ENCODE data around the gene CCR3. TPM values are rescaled to one million over a fixed set of nuclear protein-coding genes. Genes with fewer than 3 reads are reported as not detected.

Gene CCR3
- polyA plus RNA-seq, 6 donors from 2014 or later: 0.57 to 0.90 TPM; not detected in 4

Other genes with a start within 250 kb of the CCR3 start
- gene FYCO1, start 246.6 kb upstream of the CCR3 start, polyA plus RNA-seq (ENCODE audit: low read depth in 6 of 6): 1 to 10 TPM in 3 of 6 donors, under 1 TPM in 2, not detected in 1; 0.90 to 5.1 (median 1.2) TPM
- not detected for gene XCR1, start 215.0 kb upstream of the CCR3 start, polyA plus RNA-seq (ENCODE audit: low read depth in 6 of 6)
- under 1 TPM; 0.09 to 0.93 (median 0.35) TPM for gene CCR1, start 34.1 kb upstream of the CCR3 start, polyA plus RNA-seq (ENCODE audit: low read depth in 6 of 6)
- 1 to 10 TPM in 2 of 6 donors, under 1 TPM in 4; 0.27 to 1.4 (median 0.66) TPM for gene CCR2, start 111.7 kb downstream of the CCR3 start, polyA plus RNA-seq (ENCODE audit: low read depth in 6 of 6)
- under 1 TPM in 1 of 6 donors, not detected in 5; 0.17 TPM for gene CCR5, start 128.5 kb downstream of the CCR3 start, polyA plus RNA-seq (ENCODE audit: low read depth in 6 of 6)
- gene CCRL2, start 164.8 kb downstream of the CCR3 start, polyA plus RNA-seq (ENCODE audit: low read depth in 6 of 6): 1 to 10 TPM in 3 of 6 donors, under 1 TPM in 2, not detected in 1; 0.73 to 1.8 (median 1.2) TPM
- gene LTF, start 222.4 kb downstream of the CCR3 start, polyA plus RNA-seq (ENCODE audit: low read depth in 6 of 6): 1 to 10 TPM in 1 of 6 donors, not detected in 5; 2.5 TPM